Neural cell (in vitro differentiated cells): ENCODE results near the gene GALP. TPM values are rescaled to one million over a fixed set of nuclear protein-coding genes. Genes with fewer than 3 reads are reported as not detected.

ENCODE experiments used
- H2AFZ ChIP-seq: fragments of 200-600, 300-800 bp; sonication (generic), shearing (Covaris generic); 2 replicates; pipeline ENCODE4 v1.6.0; 2014; ENCODE audit warnings: low read depth, mild to moderate bottlenecking, antibody characterized with exemption, low read length, moderate library complexity
- H3F3A ChIP-seq: fragments of 200-600 bp; shearing (Covaris generic); 2 replicates; pipeline ENCODE4 v1.6.1; 2016; ENCODE audit warnings: mild to moderate bottlenecking, moderate library complexity, mixed read lengths, antibody characterized with exemption, low read length; ENCODE audit not compliant: insufficient read depth, poor library complexity, severe bottlenecking
- H3K27ac ChIP-seq: fragments of 200-600, 300-800 bp; sonication (generic), shearing (Covaris generic); 2 replicates; pipeline ENCODE4 v1.5.1; 2014; ENCODE audit warnings: mild to moderate bottlenecking, low read length, moderate library complexity
- H3K27me3 ChIP-seq: fragments of 300-800, 200-600 bp; sonication (generic), shearing (Covaris generic); 2 replicates; pipeline ENCODE4 v1.6.0; 2014; ENCODE audit warnings: mild to moderate bottlenecking, low read depth, low read length, moderate library complexity; ENCODE audit not compliant: insufficient read depth
- H3K36me3 ChIP-seq: fragments of 300-800, 200-600 bp; sonication (generic), shearing (Covaris generic); 2 replicates; pipeline ENCODE4 v1.5.1; 2014; ENCODE audit warnings: mild to moderate bottlenecking, antibody characterized with exemption, low read length, moderate library complexity; ENCODE audit not compliant: insufficient read depth
- H3K4me2 ChIP-seq: fragments of 300-800, 200-600 bp; sonication (generic), shearing (Covaris generic); 2 replicates; pipeline ENCODE4 v1.6.0; 2014; ENCODE audit warnings: mild to moderate bottlenecking, low read length
- H3K4me3 ChIP-seq: fragments of 300-800, 200-600 bp; sonication (generic), shearing (Covaris generic); 2 replicates; pipeline ENCODE4 v1.5.1; 2014; ENCODE audit warnings: mild to moderate bottlenecking, low read length, moderate library complexity
- H3K79me2 ChIP-seq: fragments of 200-600 bp; shearing (Covaris generic); replicated peaks from 2 replicates; pipeline ENCODE4 v1.6.0; 2014; ENCODE audit warnings: mild to moderate bottlenecking, low read length, moderate library complexity; ENCODE audit not compliant: insufficient read depth
- H3K9ac ChIP-seq: fragments of 300-800, 200-600 bp; sonication (generic), shearing (Covaris generic); 2 replicates; pipeline ENCODE4 v1.6.1; 2016; ENCODE audit warnings: mild to moderate bottlenecking, low read length, mixed read lengths
- H3K9me2 ChIP-seq: fragments of 200-600 bp; shearing (Covaris generic); 2 replicates; pipeline ENCODE4 v1.6.1; 2016; ENCODE audit warnings: mild to moderate bottlenecking, low read length, mixed read lengths; ENCODE audit not compliant: insufficient read depth
- H3K9me3 ChIP-seq: fragments of 200-600, 300-800 bp; sonication (generic), shearing (Covaris generic); 2 replicates; pipeline ENCODE4 v1.6.1; 2016; ENCODE audit warnings: mild to moderate bottlenecking, mixed run types, low read length, moderate library complexity, mixed read lengths
- H4K20me1 ChIP-seq: fragments of 200-600 bp; shearing (Covaris generic); 2 replicates; pipeline ENCODE4 v1.6.1; 2016; ENCODE audit warnings: mild to moderate bottlenecking, mixed run types; ENCODE audit not compliant: insufficient read depth
- CTCF ChIP-seq: fragments of 450-650 bp; IDR thresholded peaks from 2 replicates; pipeline ENCODE4 v1.5.1; 2014; ENCODE audit warnings: antibody characterized with exemption, mild to moderate bottlenecking, moderate library complexity; ENCODE audit not compliant: poor library complexity, severe bottlenecking
- EP300 ChIP-seq: fragments of 450-650 bp; conservative IDR thresholded peaks from 2 replicates; pipeline ENCODE4 v1.6.1; 2014; ENCODE audit warnings: antibody characterized with exemption, mild to moderate bottlenecking, moderate library complexity; ENCODE audit not compliant: poor library complexity, severe bottlenecking
- EZH2 ChIP-seq: fragments of 200-600, 300-800 bp; shearing (Covaris generic), sonication (generic); IDR thresholded peaks from 2 replicates; pipeline ENCODE4 v1.6.1; 2014; ENCODE audit warnings: antibody characterized with exemption, low read length, borderline replicate concordance, mild to moderate bottlenecking; ENCODE audit not compliant: insufficient read depth, poor library complexity, severe bottlenecking
- MXI1 ChIP-seq: fragments of 450-650 bp; conservative IDR thresholded peaks from 2 replicates; pipeline ENCODE4 v1.6.1; 2014; ENCODE audit warnings: antibody characterized with exemption, mild to moderate bottlenecking; ENCODE audit not compliant: poor library complexity, severe bottlenecking
- POLR2AphosphoS5 ChIP-seq: IDR thresholded peaks from 2 replicates; pipeline ENCODE4 v1.6.1; 2012
- RAD21 ChIP-seq: fragments of 450-650 bp; conservative IDR thresholded peaks from 2 replicates; pipeline ENCODE4 v1.6.1; 2014; ENCODE audit warnings: antibody characterized with exemption, mild to moderate bottlenecking, moderate library complexity
- REST ChIP-seq: IDR thresholded peaks from 2 replicates; pipeline ENCODE4 v1.6.1; 2012; ENCODE audit warnings: borderline replicate concordance
- SMC3 ChIP-seq: fragments of 450-650 bp; conservative IDR thresholded peaks from 2 replicates; pipeline ENCODE4 v1.6.1; 2014; ENCODE audit warnings: antibody characterized with exemption, mild to moderate bottlenecking, moderate library complexity; ENCODE audit not compliant: poor library complexity
- TAF1 ChIP-seq: IDR thresholded peaks from 2 replicates; pipeline ENCODE4 v1.6.1; 2012; ENCODE audit warnings: low read depth
- polyA plus RNA-seq: library from polyadenylated mRNA; depleted of rRNA; stranded (reverse); fragments of >200 nt; gene quantifications from 2 replicates; pipeline ENCODE4 v1.2.3, GENCODE V29; 2014

GALP gene
- polyA plus RNA-seq, 1 donor from 2014 or later: not detected

- H3K36me3 ChIP-seq: no peaks in the 10 kb centered on the region
- H3K4me3 ChIP-seq: no peak overlapping the region
- H3K9me2 ChIP-seq: no peaks in the 10 kb centered on the region
- H3K9me3 ChIP-seq: no peaks in the 10 kb centered on the region
- no peak overlapping the region for H3K9ac ChIP-seq
- no peaks in the 10 kb centered on the region for H3F3A ChIP-seq
- TF ChIP-seq MXI1 (no peak), SMC3 (no peak), RAD21 (no peak), EZH2 (no peak), EP300 (no peak), CTCF (no peak), TAF1 (no peak), POLR2AphosphoS5 (no peak), REST (no peak)
- H3K79me2 ChIP-seq: no peaks in the 10 kb centered on the region
- no peak overlapping the region for H3K27ac ChIP-seq
- H3K4me2 ChIP-seq: no peak overlapping the region
- no peaks in the 10 kb centered on the region for H3K27me3 ChIP-seq
- no peak overlapping the region for H2AFZ ChIP-seq
- no peaks in the 10 kb centered on the region for H4K20me1 ChIP-seq
Measured at GRCh38 chr19:56189785-56190184, 14.0 kb downstream of the GALP start.

GRCh38 chr19:56191115-56191514, 15.3 kb downstream of the GALP start:
- no peaks in the 10 kb centered on the region for H4K20me1 ChIP-seq
- H3K36me3 ChIP-seq: no peaks in the 10 kb centered on the region
- TF ChIP-seq CTCF (no peak), SMC3 (no peak), TAF1 (no peak), MXI1 (no peak), EP300 (no peak), EZH2 (no peak), REST (no peak), RAD21 (no peak), POLR2AphosphoS5 (no peak)
- no peaks in the 10 kb centered on the region for H3K9me2 ChIP-seq
- no peaks in the 10 kb centered on the region for H3K27me3 ChIP-seq
- H3K4me2 ChIP-seq: no peak overlapping the region
- H3K79me2 ChIP-seq: no peaks in the 10 kb centered on the region
- H3K4me3 ChIP-seq: no peak overlapping the region
- H3K9me3 ChIP-seq: no peaks in the 10 kb centered on the region
- no peaks in the 10 kb centered on the region for H3F3A ChIP-seq
- no peak overlapping the region for H3K9ac ChIP-seq
- no peak overlapping the region for H2AFZ ChIP-seq
- H3K27ac ChIP-seq: no peak overlapping the region
